Spleen (tissue), 7 donors: ENCODE data around the gene KDM6A.

Source experiments
- CTCF ChIP-seq, 11 experiments: fragments of 200-600 bp in 7 of 11; fragments of 450-650 bp in 4 of 11; sonication (generic) in 4 of 11; IDR thresholded peaks in 8 of 11; conservative IDR thresholded peaks in 3 of 11; 1 replicate in 7 of 11; 2 replicates in 4 of 11; pipeline versions ENCODE4 v1.4.0 to v1.8.0; 2016 to 2021; ENCODE audit warnings: antibody characterized with exemption in 11 of 11, inconsistent platforms in 4 of 11, mild to moderate bottlenecking in 1 of 11
- POLR2AphosphoS5 ChIP-seq, 3 donors: sonication (generic); formaldehyde crosslinking; IDR thresholded peaks; one replicate each; pipeline ENCODE4 v1.5.1; 2017; ENCODE audit warnings: antibody characterized with exemption in 3 of 3
- donor health status: DM: no; HTN: no; CAD: no; lungs with moderate emphysema.
- donor health status: DM: no; HTN: no; CAD: no.
- donor health status: DM: no; HTN: no; CAD: no.

DNA sequence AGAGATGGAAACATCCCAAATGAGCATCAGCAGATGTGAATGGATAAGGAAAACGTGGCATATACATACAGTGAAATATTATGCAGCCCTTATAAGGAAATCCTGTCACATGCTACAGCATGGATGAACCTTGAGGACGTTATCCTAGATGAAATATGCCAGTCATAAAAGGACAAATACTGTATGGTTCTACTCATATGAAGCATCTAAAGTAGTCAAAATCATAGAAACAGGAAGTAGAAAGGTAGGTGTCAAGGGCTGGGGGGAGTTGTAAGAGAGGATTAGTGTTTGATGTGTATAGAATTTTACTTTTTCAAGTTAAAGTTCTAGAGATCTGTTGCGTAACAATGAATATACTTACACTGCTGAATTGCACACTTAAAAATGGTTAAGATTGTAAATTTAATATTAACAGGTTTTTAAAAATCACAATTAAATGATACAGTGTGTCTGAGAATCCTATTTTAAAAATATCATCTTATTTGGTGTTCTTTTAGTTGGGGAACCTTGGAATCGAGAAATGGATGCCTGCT is 58.5 kb downstream of the KDM6A start:
- TF ChIP-seq POLR2AphosphoS5 (IDR thresholded peaks at IDR 0.05) (no peak), CTCF (IDR thresholded peaks at IDR 0.05 in 8 of 11, conservative IDR thresholded peaks at IDR 0.05 in 3 of 11) (no peak)
